ENCODE results near the gene USB1.

DNA sequence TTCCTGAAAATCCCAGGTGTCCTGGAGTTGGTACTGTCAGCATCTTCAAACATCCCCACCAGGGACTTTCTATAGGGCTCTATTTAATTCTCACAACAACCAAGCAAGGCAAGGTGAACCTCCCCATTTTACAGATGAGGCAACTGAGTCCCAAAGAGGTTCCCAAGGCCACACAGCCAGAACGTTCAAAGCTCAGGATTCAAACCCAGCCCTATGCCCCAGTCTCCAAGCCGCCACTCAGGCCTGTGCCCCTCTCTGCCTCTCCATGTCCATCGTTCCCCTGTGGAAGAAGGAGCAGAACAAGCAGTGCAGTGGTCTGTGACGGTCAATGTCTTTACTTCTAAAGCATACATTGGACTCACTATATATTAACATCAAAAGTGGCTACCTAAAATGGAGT, 6.8 kb upstream of the USB1 start:
- TF ChIP-seq POLR2A (IDR thresholded peaks at IDR 0.05) = no peak
- TF ChIP-seq, protein P1, sequence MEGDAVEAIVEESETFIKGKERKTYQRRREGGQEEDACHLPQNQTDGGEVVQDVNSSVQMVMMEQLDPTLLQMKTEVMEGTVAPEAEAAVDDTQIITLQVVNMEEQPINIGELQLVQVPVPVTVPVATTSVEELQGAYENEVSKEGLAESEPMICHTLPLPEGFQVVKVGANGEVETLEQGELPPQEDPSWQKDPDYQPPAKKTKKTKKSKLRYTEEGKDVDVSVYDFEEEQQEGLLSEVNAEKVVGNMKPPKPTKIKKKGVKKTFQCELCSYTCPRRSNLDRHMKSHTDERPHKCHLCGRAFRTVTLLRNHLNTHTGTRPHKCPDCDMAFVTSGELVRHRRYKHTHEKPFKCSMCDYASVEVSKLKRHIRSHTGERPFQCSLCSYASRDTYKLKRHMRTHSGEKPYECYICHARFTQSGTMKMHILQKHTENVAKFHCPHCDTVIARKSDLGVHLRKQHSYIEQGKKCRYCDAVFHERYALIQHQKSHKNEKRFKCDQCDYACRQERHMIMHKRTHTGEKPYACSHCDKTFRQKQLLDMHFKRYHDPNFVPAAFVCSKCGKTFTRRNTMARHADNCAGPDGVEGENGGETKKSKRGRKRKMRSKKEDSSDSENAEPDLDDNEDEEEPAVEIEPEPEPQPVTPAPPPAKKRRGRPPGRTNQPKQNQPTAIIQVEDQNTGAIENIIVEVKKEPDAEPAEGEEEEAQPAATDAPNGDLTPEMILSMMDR (IDR thresholded peaks at IDR 0.05) = no peak
